ENCODE data around the gene KRTAP9-7.

The KRTAP9-7 gene

GRCh38 chr17:41278176-41278955, 2.9 kb downstream of the KRTAP9-7 start:
- no peak for DNase-seq

DNA sequence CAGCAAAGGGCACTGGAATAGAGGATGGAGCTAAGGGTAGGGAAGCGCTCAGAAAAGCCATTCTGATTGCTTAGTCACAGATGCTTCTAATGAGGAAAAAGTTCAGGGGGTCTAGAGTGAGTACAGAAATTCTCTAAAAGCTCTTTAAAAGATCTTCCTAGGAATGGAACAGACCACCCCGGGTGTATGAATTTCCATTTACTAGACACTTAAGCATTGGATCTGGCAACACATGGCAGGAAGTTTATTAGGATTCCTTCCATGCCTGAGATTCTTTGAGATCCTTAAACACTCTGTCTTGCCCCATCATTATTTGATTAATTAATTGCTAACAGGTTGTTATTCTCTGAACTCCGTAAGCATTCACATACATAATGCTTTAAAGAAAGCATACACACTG, 8.5 kb downstream of the KRTAP9-7 start:
- no peak for DNase-seq

DNA sequence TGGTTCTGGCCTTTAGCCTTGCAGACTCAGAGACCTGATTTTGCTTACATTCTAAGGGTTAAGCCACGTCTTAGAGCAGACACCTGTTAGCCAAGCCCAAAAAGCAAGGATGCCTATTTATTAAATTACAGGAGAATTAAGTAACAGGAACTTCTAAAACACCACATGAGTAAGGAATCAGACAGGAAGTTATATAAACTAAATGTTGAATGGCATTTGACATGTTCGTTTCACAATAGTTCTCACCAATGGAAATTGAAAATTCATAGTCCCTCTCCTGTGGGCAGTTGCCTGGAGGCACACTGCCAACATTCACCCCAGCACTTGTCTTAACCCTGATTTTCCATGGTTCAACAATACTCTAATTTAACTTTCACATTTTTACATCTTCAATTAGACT, 9.0 kb downstream of the KRTAP9-7 start:
- no peak for DNase-seq

GRCh38 chr17:41287050-41287449, 11.6 kb downstream of the KRTAP9-7 start:
- DNase-seq, result no peak

DNA sequence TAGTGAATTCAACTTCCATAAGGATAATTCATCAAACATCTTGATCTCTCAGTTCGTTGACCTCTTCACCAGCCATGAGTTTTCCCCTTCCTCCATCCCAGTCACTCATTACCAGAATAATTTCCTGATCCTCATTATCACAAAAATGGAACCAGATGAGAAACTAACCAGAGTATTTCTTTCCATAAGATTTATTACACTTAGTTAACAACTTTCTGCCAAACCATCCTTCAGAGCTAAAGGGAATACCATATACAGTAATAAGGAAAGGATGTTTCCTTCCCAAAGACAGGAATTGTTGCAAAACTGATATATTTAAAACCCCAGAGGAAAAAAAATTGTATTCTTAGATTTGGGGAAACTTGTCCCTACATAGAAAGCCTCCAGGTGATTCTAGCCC, 18.5 kb downstream of the KRTAP9-7 start:
- no peak for DNase-seq

GRCh38 chr17:41296846-41297245, 21.3 kb downstream of the KRTAP9-7 start:
- no peak for DNase-seq

DNA sequence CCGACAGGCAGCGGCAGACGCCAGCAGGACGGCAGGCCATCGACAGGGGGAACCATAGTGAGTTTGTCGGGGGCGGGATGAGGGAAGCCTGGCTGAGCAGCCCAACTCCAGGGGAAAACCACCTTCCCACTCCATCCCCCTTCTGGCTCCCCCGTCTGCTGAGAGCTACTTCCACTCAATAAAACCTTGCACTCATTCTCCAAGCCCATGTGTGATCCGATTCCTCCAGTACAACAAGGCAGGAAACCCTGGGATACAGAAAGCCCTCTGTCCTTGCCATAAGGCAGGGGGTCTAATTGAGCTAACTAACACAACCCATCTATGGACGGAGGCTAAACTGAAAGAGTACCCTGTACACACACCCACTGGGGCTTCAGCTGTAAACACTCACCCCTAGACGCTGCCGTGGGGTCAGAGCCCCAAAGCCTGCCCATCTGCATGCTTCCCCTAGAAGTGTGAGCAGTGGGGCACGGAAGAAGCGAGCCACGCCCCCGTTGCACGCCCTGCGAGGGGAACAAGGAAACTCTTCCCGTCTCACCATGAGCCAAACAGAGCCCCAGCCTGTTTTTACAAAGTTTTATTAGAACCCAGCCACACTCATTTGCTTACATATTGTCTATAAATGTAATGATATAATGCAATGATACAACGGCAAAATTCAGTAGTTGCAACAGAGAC, 23.1 kb downstream of the KRTAP9-7 start:
- DNase-seq, result no peak

- DNase-seq, result no peak
Observed at GRCh38 chr17:41301204-41301790, 25.8 kb downstream of the KRTAP9-7 start.

DNA sequence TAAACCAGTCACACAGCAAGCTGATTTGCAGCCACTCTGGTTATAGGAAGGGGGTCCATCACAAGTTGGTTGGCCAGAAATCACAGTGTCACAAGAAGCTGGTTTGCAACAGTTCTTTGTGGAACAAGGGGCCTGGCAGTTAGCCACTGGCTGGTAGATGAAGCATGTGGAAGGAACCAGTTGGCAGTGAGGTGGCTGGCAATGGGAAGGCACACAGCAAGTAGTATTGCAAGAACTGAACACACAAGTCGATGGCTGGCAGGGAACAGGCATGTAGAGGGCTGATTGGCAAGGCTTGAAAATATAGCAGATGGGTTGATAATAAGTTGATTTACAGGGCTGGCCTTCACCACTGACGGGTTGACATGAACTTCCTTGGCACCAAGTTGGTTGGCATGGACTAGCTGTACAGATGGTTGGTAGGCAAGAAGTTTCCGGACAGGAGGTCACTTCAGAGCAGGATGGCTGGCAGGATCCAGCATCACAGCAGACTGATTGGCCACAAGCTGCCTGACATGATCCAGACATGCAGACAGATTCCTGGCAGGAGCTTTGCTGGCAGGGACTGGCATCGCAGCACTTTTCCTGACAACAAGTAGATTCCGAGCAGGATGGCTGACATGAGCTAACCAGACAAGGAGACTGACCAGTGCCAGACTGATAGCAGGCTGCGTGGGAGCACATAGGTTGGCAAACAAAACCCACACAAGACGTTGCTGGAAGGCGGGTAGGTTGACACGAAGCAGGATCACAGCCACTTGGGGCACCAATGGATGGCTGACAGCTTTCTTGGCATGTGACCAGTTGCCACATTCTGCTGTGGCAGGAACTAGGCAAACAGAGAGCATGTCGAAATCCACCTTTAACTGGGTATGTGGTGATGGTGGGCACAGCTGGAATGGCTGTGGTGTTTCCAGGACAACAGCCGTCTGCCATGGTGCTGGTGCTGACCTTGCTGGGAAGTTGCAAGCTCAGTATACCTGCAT, 26.7 kb downstream of the KRTAP9-7 start, which contains the start of gene KRTAP29-1:
Gene KRTAP29-1 (minus strand): TSS at position 936 of the 986 bp plus-strand sequence. CDS start 0 bp downstream, at position 936.
- no peak for DNase-seq

DNA sequence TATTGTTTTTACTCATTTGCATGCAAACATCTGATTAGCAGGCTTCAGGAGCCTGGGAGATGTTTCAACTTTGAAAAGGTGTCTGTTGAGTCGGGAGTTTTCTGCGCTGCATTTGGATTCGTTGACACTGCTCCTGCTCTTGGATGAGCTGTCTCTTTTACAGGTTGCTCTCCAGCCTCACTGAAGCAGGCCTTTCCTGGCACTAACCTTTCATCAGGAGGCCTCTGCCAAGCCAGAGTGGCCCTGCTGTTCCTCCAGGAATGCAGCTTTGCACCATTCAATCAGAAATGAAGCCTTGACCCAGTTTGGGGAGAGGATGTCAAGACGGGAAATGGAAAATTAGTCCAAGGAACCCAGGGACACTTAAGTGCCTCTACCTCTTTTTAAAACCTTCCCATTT, 27.5 kb downstream of the KRTAP9-7 start:
- no peak for DNase-seq

DNA sequence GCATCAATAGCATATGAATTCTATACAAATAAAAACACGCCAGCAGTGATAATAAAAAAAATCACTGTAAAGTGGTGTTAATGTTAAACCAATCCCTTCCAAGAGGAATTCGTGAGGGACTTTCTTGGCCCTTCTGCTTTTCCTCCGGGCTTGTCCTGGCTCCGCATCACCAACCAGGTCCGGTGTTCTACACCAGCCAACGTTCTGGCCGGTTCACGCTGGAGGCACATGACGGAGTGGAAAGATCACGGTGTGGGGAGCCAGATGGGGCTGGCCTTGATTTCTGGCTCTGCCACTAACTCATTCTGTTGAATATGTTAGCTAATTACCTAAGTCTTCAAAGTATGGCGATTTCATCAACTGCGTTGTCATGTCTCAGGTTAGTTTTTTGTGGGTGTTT, 28.6 kb downstream of the KRTAP9-7 start:
- DNase-seq, result no peak

DNA sequence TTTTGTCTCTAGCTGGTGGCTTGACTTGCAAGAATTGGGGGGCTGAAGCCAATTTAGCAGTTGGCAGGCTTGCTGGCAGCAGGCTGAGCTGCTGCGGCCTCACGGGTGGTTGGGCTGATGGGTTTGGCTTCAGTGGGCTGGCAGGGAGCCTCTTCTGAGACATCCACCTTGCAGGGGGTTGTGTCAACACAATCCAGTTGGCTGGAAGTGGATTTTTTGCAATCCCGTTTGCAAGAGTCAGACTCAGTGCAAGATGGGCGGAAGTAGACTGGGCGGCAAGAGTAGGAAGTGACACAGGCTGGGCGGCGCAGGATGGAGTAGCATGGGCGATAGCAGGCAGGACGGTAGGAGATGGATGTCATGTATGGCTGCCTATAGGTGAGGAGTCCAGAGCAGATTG, 32.1 kb downstream of the KRTAP9-7 start:
- DNase-seq, result no peak

DNA sequence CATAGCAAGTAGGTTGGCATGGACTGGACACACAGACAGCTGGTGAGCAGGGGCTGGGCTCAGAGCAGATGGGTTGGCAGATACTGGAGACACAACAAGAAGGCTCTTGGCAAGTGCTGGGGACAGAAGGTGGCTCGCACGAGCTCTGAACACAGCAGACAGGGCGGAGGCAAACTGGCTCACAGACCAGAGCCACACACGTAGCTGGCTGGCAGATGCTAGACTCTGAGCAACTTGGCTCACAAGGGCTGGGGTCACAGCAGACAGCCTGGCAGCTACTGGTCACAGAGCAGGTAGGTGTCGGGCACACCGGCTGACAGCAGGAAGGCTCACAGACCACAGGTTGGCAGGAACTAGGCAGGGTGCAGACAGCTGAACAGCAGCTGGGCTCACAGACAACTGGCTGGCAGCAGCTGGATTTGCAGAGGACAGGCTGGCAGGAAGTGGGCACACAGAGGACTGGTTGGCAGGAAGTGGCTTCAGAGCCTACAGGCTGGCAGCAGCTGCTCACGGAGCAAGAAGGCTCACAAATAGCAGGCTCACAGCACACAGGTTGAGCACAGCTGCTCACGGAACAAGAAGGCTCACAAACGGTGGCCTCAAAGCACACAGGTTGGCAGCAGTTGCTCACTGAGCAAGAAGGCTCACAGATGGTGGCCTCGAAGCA, 32.9 kb downstream of the KRTAP9-7 start:
- DNase-seq, result peak; percentile 41 to 51

DNA sequence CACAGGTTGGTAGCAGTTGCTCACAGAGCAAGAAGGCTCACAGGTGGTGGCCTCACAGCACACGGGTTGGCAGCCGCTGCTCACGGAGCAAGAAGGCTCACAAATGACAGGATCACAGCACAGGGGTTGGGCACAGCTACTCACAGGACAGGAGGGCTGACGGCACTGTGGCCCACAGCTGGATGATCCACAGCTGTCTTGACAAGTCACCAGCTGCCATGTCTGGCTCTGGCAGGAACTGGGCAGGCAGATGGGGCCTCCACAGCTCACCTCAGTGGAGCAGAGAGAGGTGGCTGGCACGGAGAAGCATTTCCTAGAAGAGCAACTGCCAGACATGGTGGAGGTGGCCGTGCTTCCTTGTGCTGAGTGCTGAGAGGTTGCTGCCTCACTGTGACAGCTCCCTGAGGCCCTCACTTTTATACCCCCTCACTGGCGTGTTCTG, 33.4 kb downstream of the KRTAP9-7 start, which contains the start of gene KRTAP16-1:
Gene KRTAP16-1 (minus strand): TSS at position 392 of the 442 bp plus-strand sequence. CDS start 56 bp downstream, at position 336.
- DNase-seq, result peak; percentile 24 to 33

DNA sequence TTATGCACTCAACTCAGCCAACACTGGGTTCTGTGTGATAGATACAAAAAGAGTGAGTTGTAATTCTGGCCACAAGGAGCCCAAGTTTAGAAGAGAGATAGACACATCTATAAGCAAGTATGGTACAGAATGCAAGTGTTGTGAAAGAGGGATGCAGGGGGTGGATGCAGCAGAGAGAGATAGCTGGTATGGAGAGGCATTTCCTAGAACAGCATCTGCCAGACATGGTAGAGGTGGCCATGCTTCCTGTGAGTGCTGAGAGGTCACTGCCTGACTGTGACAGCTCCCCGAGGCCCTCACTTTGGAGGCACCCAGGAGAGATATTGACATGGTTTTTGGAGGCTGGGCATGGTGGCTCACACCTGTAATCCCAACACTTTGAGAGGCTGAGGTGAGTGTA, 35.6 kb downstream of the KRTAP9-7 start:
- DNase-seq, result no peak

GRCh38 chr17:41315204-41315794, 39.8 kb downstream of the KRTAP9-7 start, which contains the start of gene KRTAP17-1:
Gene KRTAP17-1, minus strand, starts transcription at chr17:41315710. Its CDS starts 60 bp downstream, at chr17:41315650.
- DNase-seq, result no peak

DNA sequence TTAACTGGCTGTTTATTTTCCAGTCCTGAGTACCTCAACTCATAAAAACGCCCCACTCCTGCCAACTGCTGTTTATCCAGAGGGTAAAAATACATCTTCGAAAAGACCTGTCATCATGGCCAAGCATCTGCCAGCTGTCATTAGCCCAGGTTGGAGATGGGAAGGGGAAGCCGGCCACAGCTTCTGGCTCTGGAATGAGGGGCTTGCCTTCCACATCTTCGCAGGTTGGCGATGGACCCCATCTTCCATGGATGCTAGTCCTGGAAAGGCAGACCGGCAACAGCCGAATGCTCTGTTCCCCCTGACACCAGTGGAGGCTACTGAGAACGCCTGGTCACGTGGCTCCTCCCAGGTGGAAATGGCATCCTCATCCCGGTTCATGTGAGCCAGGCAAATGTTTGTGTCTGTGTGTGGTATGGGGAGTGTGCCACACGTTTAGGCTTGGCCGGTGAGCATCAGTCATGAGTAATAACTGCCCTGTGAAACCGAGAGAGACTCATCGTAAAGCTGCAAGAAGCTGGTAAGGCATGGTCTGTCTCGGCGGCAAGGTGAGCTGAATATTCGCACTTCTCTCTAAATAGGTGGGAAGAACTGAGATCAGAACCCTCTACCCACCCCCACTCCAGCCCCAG, 40.4 kb downstream of the KRTAP9-7 start:
- DNase-seq, result no peak

DNA sequence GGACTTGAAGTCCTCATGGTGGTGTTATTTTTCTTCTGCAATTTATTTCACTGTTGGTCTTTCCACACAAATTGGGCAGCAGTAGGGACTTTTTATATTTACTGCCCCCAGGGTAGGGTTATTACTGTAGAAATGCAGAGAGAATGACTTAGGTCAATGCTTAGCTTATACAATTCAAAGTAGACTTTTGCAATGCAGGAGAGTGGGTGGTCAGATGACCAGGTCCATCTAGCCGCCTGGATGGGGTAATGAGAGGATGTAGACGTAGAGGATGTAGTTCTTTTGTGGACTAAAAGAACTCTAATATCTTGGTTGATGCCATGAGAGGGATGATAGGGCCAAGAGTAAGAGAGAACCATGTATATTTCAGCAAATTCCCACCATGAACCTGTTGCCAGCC, 42.7 kb downstream of the KRTAP9-7 start:
- no peak for DNase-seq

- no peak for DNase-seq
Observed at GRCh38 chr17:41322094-41322902, 46.8 kb downstream of the KRTAP9-7 start.

All from activated CD4-positive, alpha-beta T cell treated with anti-CD3 and anti-CD28 coated beads, Interleukin-2, amount 50 U/mL, for 4 hours (primary cell).